Nucleus accumbens (tissue), 56 donors: ENCODE data around the gene OASL.
"Not testable (repeated sequence)": the region's sequence is repeated elsewhere in the genome, so short reads cannot be mapped to it uniquely, and the experiment has no call there.

ENCODE experiments used
- DNase-seq, 56 donors: peaks; one replicate each; lab custom pipeline; 2025; lab: John Stamatoyannopoulos, UW

Gene OASL

GRCh38 chr12:121038861-121039668 lies at the start of gene OASL:
Gene OASL (minus strand): TSS chr12:121039246. CDS start chr12:121038971, 275 bp downstream.
- peak in 6 of 56 donors; percentile 2 to 16 (median 5) for DNase-seq

- no peak for DNase-seq
Measured at GRCh38 chr12:121088195-121088585, 49.1 kb upstream of the OASL start.

DNA sequence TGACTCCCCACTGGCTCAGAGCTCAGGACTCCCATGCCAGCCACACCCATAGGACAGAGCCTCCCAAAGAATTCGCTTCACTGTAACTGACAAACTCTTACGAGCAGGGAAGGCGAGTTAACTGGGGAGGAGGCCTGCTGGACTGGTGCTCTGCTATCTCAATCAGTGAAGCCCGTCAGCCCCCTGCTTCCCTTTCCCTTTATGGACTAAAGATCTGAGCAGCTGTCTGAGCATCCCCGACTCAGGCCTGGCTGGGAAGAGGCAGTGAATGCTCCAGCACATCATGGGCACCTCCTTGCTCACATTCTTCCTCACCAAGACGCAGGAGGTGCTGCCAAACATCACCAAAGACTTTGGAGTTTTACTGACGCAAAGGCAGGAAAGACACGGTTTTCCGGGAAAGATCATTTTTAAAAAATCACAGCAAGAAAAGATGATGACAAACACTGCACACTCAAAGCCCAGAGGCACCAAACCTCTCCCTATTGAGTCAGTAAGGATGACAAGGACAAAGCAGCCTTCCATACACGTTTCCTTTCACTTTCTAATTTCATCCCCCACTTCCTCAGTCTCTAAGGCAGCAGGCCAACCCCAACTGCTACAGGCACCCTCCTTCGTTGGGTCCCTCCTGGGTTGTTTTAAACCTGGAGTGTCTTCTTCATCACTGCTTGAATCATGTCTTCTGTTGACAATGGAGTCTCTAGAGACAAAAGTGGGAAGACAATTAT lies 48.6 kb upstream of the OASL start:
- no peak for DNase-seq

DNA sequence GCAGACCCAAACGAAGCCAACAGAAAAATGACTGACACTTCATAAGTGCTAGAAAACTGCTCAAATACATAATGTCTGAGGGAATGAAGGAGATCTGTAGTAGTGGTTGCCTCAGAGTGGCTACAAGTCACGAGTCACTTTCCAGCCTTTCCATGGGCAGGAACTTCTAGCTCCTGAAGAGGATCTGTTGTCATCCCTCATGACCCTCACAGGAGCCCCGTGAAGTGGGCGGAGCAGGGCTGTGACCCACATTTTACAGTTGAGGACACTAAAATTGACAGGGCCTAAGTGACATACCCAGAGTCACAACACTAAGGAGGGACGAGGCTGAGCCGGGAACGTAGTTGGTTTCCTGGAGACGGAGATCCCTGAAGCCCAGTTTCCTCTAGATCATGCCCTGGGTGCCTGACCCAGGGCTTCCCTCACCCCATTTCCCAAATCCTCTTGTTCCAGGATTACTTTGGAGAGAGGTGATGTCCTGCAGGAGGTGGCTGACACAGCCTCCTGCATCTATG lies 47.8 kb upstream of the OASL start:
- DNase-seq: no peak

GRCh38 chr12:121085506-121086353 lies 46.7 kb upstream of the OASL start:
- DNase-seq: peak in 2 of 56 donors; percentile 2 to 11

DNA sequence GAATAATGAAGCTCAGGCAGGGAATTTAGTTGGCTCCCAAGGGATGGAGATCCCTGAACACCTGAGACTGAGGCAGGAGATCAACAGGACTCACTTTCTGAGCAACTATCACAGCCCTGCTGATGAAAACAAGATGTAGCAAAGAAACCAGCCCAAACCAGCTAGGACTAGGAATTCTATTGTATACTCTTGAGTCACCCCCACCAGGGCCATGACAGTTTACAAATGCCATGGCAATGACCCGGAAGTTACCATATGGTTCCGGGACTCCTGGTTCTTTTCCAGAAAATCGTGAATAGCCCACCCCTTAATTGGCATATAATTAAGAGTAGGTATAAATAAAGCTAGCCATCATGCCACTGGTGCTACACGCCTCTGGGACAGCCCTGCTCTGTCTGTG lies 46.0 kb upstream of the OASL start:
- DNase-seq: no peak

- no peak for DNase-seq
Measured at GRCh38 chr12:121084229-121084628, 45.2 kb upstream of the OASL start.

DNA sequence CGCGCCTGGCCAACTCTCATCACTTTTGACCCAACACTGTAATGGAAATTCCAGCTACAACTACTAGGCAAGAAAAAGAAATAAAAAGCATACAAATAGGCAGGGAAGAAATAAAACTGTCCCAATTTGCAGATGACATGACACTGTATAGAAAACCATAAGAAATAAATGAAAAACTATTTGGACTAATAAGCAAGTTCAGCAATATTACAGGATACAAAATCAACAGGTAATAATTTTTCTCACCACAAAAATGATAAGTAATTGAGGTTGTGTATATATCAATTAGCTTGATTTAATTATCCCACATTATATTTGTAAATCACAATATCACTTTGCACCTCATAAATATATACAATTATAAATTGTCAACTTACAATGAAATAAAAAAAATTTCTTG lies 41.9 kb upstream of the OASL start:
- no peak for DNase-seq

GRCh38 chr12:121079736-121080272 lies 40.8 kb upstream of the OASL start:
- no peak for DNase-seq

DNA sequence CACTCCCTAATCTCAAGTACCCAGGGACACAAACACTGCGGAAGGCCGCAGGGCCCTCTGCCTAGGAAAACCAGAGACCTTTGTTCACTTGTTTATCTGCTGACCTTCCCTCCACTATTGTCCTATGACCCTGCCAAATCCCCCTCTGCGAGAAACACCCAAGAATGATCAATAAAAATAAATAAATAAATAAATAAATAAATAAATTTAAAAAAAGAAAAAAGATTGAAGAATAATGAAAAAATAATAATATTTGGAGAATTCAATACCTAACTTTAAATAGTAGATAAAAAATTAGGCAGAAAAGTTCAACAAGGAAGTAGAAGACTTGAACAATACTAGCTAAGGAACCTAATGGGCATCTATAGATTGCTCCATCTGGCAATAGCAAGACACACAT lies 38.4 kb upstream of the OASL start:
- DNase-seq: not testable (repeated sequence)

DNA sequence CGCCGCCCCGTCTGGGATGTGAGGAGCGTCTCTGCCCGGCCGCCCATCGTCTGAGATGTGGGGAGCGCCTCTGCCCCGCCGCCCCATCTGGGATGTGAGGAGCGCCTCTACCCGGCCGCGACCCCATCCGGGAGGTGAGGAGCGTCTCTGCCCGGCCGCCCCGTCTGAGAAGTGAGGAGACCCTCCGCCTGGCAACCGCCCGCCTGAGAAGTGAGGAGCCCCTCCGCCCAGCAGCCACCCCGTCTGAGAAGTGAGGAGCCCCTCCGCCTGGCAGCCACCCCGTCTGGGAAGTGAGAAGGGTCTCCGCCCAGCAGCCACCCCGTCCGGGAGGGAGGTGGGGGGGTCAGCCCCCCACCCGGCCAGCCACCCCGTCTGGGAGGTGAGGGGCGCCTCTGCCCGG lies 36.9 kb upstream of the OASL start:
- not testable (repeated sequence) for DNase-seq

DNA sequence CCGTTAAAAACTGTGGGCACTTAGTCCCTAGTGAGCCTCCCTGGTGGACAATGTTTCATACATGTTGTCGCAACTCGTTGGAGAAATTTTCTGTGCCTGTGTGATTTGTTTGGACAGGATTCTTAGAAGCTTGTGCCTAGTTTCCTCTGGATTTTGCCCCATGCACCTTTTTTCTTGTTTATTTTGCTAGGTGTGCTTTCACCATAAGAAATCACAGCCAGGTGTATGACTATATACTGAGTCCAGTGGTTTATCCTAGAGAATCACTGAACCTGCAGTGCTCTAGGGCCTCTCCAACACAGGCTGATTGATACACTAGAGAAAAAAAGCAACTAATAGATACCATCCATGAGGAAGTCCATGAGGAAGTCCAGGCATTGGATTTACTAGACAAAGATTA lies 33.1 kb upstream of the OASL start:
- no peak for DNase-seq

- DNase-seq: no peak
Measured at GRCh38 chr12:121069206-121069605, 30.2 kb upstream of the OASL start.

DNA sequence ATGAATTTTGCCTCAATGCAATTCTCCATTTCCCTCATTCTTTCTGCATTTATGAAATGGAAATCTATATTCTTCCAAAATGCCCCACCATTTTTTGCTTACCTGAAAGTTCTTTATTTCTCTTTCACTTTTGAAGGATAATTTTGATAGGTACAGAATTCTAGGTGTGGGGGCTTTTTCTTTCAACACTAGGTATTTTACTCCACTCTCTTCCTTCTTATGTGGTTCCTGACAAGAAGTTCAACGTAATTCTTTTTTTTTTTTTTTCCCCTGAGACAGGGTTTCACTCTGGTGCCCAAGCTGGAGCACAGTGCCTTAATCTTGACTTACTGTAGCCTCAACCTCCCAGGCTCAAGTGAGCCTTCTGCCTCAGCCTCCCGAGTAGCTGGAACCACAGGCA lies 26.3 kb upstream of the OASL start:
- no peak for DNase-seq

GRCh38 chr12:121064586-121064985 lies 25.5 kb upstream of the OASL start:
- DNase-seq: not testable (repeated sequence)

GRCh38 chr12:121064116-121064515 lies 25.1 kb upstream of the OASL start:
- no peak for DNase-seq

GRCh38 chr12:121062391-121063045 lies 23.5 kb upstream of the OASL start:
- no peak for DNase-seq

DNA sequence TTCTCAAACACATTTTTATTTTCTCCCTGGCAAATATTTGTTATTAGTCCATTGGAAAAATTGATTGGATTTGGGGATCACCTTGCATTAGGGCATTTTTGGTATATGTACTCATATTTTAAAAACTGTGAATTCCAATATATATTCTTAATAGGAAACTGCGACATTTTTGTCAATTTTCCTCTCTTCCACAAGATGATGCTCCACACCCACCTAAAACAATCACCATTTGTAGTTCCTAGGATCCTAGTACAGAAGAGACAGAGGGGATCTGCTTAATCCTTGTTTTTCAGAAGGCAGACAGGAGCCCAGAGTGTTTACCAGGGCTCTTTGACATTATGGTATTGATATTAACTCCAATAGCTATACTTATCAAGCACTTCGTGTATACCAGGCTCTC lies 22.8 kb upstream of the OASL start:
- no peak for DNase-seq

DNA sequence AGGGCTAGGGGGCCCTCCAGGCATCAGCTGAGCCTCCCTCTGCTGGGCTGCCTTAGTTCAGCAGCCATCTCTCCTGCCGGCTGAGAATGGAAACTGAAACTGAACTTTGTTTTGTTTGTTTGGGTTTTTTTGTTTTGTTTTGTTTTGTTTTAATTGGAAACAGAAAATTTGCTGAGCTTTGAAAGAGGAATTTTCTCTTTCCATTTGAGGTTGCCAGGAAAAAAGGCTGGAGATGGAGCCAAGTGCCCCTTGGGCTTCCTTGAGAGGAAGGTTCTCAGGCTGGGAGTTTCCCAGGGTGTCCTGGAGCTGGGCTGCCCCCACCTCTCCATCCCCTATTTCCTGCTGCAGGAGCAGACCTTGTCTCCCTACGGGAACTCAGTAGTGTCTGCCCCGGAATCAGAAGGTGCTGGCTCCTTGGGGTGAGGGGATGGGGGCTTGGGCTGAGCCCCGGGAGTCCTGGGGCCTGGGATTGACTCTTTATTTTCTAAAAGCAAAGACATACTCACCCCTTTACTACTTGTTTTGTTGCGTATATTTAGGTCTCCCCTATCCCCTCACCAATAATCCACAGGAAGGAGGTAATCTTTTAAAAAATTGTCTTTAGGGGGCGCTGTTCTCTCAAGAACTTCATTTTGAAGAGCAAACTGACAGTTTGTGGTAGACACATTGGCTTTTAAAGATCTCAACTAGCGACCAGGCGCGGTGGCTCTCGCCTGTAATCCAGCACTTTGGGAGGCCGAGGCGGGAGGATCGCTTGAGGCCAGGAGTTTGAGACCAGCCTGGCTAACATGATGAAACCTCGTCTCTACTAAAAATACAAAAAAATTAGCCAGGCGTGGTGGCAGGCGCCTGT lies 21.3 kb upstream of the OASL start:
- DNase-seq: peak in 10 of 56 donors; percentile 1 to 17 (median 8)
